PC-9 (cell line): ENCODE results near the gene ARIH2. TPM values are rescaled to one million over a fixed set of nuclear protein-coding genes. Genes with fewer than 3 reads are reported as not detected.

ENCODE experiments used
- BruUV-seq: library from RNA; stranded (reverse); fragments of 400-500 nt; replicated peaks from 2 replicates; lab custom pipeline; 2021; lab: Mats Ljungman, UMichigan
- CTCF ChIA-PET: fragments of 300-600 bp; sonication (Branson Sonifier 250); formaldehyde crosslinking; loops from one replicate; lab custom pipeline; 2022; ENCODE audit warnings: antibody characterized with exemption; lab: Charles Lee
- POLR2A ChIA-PET: fragments of 300-600 bp; sonication (Branson Sonifier 250); formaldehyde crosslinking; loops from one replicate; lab custom pipeline; 2022; ENCODE audit warnings: antibody characterized with exemption; ENCODE audit not compliant: unreplicated experiment; lab: Charles Lee
- DNase-seq, 2 experiments: peaks; one replicate each; pipeline versions ENCODE4 v3.0.0 to v3.0.0-alpha.2; 2015 to 2022; ENCODE audit warnings: mixed read lengths in 1 of 2
- H2AFZ ChIP-seq: fragments of 200-600 bp; sonication (generic); 2 replicates; pipeline ENCODE4 v1.8.1; 2017; ENCODE audit warnings: antibody characterized with exemption
- H3F3A ChIP-seq: fragments of 200-600 bp; sonication (generic); 2 replicates; pipeline ENCODE4 v1.8.1; 2017; ENCODE audit warnings: antibody characterized with exemption, mild to moderate bottlenecking, low read depth; ENCODE audit not compliant: insufficient read depth
- H3K27ac ChIP-seq: fragments of 200-600 bp; sonication (generic); 2 replicates; pipeline ENCODE4 v1.6.1; 2016; ENCODE audit warnings: mixed run types
- H3K27me3 ChIP-seq: fragments of 200-600 bp; sonication (generic); 2 replicates; pipeline ENCODE4 v1.6.1; 2016; ENCODE audit warnings: low read depth, mixed run types; ENCODE audit not compliant: insufficient read depth
- H3K36me3 ChIP-seq: fragments of 200-600 bp; sonication (generic); 2 replicates; pipeline ENCODE4 v1.6.1; 2016; ENCODE audit warnings: low read depth, mixed run types
- H3K4me1 ChIP-seq: fragments of 200-600 bp; sonication (generic); replicated peaks from 2 replicates; pipeline ENCODE4 v1.6.1; 2016; ENCODE audit warnings: mixed run types; ENCODE audit not compliant: insufficient read depth
- H3K4me2 ChIP-seq: fragments of 200-600 bp; sonication (generic); 2 replicates; pipeline ENCODE4 v1.6.1; 2017; ENCODE audit warnings: mixed run types
- H3K4me3 ChIP-seq: fragments of 200-600 bp; sonication (generic); 2 replicates; pipeline ENCODE4 v1.6.1; 2016; ENCODE audit warnings: mixed run types
- H3K79me2 ChIP-seq: fragments of 200-600 bp; sonication (generic); 2 replicates; pipeline ENCODE4 v1.6.1; 2017; ENCODE audit warnings: low read depth, mixed run types
- H3K9me2 ChIP-seq: fragments of 200-600 bp; sonication (generic); 2 replicates; pipeline ENCODE4 v1.8.1; 2017; ENCODE audit warnings: mild to moderate bottlenecking; ENCODE audit not compliant: insufficient read depth
- H3K9me3 ChIP-seq: fragments of 200-600 bp; sonication (generic); 2 replicates; pipeline ENCODE4 v1.8.1; 2016; ENCODE audit warnings: low read depth; ENCODE audit not compliant: insufficient read depth
- H4K20me1 ChIP-seq: fragments of 200-600 bp; sonication (generic); 2 replicates; pipeline ENCODE4 v1.8.1; 2017; ENCODE audit not compliant: insufficient read depth
- EZH2 ChIP-seq: fragments of 200-600 bp; sonication (generic); IDR thresholded peaks from 2 replicates; pipeline ENCODE4 v1.8.0; 2017; ENCODE audit warnings: antibody characterized with exemption, low read depth
- intact Hi-C: fragments of 100-400 bp; cut with micrococcal nuclease; formaldehyde crosslinking; loops from one replicate; pipeline ENCODE4 v1.10.0; 2022; ENCODE audit not compliant: unreplicated experiment
- total RNA-seq: library from RNA; stranded (reverse); gene quantifications from 2 replicates; pipeline ENCODE4 v1.2.3, GENCODE V29; 2021
- TF ChIP-seq, protein P1 (sequence below): fragments of 200-600 bp; sonication (generic); conservative IDR thresholded peaks from 2 replicates; pipeline ENCODE4 v1.6.1; 2017; ENCODE audit warnings: mixed run types, antibody characterized with exemption, mild to moderate bottlenecking, moderate library complexity

The ARIH2 gene
- total RNA-seq, 1 experiment from 2014 or later, result 86.1 TPM

DNA sequence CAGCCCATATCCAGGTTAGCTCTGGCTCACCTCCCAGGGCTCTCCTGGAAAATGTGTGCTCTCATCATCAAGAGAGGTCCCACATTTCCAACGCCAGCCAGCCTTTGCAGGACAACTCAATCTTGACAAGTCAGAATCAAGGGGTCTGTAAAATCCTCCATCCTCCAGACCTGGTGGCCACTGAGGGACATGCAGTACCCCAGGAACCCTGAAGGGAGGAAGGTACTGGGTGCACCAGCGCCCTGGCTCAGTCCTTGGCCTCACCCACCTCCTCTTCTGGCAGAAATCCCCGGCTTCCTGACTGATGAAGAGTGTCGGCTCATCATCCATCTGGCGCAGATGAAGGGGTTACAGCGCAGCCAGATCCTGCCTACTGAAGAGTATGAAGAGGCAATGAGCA is 82.5 kb downstream of the ARIH2 start:
- H3K36me3 ChIP-seq, result no peaks in the 10 kb centered on the region
- ChIA-PET CTCF (no interaction called here), POLR2A (interaction anchor here (0.7 kb wide), 1 partner anchor 17 kb away, joined by 4 read pairs; no protein-coding TSS in a partner anchor)
- no peak overlapping the region for H3K4me3 ChIP-seq
- H3K79me2 ChIP-seq, result no peaks in the 10 kb centered on the region
- H3K9me3 ChIP-seq, result no peaks in the 10 kb centered on the region
- DNase-seq, result no peak
- H3K4me1 ChIP-seq, result 0 out of 2 replicates have a peak, but pooled peaks cover 3% of the 10 kb centered on the region
- BruUV-seq, result no TSS peak
- H3K9me2 ChIP-seq, result no peaks in the 10 kb centered on the region
- no peaks in the 10 kb centered on the region for H4K20me1 ChIP-seq
- H3K27ac ChIP-seq, result no peak overlapping the region
- H3K27me3 ChIP-seq, result no peaks in the 10 kb centered on the region
- TF ChIP-seq, protein P1, sequence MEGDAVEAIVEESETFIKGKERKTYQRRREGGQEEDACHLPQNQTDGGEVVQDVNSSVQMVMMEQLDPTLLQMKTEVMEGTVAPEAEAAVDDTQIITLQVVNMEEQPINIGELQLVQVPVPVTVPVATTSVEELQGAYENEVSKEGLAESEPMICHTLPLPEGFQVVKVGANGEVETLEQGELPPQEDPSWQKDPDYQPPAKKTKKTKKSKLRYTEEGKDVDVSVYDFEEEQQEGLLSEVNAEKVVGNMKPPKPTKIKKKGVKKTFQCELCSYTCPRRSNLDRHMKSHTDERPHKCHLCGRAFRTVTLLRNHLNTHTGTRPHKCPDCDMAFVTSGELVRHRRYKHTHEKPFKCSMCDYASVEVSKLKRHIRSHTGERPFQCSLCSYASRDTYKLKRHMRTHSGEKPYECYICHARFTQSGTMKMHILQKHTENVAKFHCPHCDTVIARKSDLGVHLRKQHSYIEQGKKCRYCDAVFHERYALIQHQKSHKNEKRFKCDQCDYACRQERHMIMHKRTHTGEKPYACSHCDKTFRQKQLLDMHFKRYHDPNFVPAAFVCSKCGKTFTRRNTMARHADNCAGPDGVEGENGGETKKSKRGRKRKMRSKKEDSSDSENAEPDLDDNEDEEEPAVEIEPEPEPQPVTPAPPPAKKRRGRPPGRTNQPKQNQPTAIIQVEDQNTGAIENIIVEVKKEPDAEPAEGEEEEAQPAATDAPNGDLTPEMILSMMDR, result no peak
- TF ChIP-seq EZH2, result no peak
- no peak overlapping the region for H3K4me2 ChIP-seq
- H2AFZ ChIP-seq, result no peak overlapping the region
- H3F3A ChIP-seq, result no peaks in the 10 kb centered on the region
- intact Hi-C loops, result loop anchor here (10.0 kb wide), 1 partner anchor 556 kb away; the partner anchor contains the start of genes ATRIP, CCDC51 and TMA7

DNA sequence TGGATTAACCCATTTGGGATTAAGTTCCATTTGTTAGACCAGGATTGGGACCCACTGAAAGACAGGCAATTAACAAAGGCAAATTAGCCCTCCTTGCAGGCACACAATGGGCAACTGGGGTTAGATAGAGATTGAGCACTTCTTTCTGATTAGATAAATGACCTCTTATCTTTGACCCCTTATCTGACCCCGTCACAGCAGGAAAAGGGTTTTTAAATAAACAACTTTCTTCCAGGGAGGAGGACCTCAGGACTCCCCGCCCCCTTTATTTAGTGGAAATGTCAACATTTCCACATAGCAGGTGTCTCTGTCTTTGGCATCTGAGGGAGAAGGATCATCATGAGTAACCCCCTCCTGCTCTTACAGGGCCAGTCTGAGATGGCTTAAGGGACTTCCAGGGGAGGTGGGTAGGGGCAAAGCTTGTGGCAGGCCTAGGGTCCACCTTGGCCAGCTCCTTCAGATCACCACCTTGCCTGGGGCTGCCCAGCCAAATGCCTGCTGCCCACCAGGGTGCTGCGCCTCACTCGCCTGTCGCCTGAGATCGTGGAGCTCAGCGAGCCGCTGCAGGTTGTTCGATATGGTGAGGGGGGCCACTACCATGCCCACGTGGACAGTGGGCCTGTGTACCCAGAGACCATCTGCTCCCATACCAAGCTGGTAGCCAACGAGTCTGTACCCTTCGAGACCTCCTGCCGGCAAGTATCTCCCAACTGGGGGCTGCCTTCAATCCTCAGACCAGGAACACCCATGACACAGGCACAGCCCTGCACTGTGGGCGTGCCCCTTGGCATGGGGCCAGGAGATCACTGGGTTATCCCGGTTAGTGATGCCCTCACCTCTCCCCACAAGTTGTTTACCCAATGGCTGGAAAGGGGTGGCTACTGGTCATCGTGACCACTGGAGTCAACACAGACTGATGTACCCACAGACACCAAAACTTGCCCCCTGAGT is 86.0 kb downstream of the ARIH2 start:
- Histone ChIP-seq H2AFZ (no peak overlapping the region), H3K9me2 (no peaks in the 10 kb centered on the region), H3K4me1 (peaks cover 9% of the 10 kb centered on the region; the same call in 1 of the 2 replicates), H3K27me3 (no peaks in the 10 kb centered on the region), H3K79me2 (peaks cover 20% of the 10 kb centered on the region), H3K36me3 (no peaks in the 10 kb centered on the region), H3K9me3 (no peaks in the 10 kb centered on the region), H3K4me3 (no peak overlapping the region), H3K4me2 (no peak overlapping the region), H3F3A (peaks cover 5% of the 10 kb centered on the region; the same call in 1 of the 2 replicates), H4K20me1 (peaks cover 10% of the 10 kb centered on the region), H3K27ac (no peak overlapping the region)
- no peak for DNase-seq
- CTCF ChIA-PET, result no interaction called here
- TF ChIP-seq, protein P1, result no peak
- no peak for TF ChIP-seq EZH2
- POLR2A ChIA-PET, result no interaction called here
- intact Hi-C loops, result loop anchor here (10.0 kb wide), 1 partner anchor 560 kb away; the partner anchor contains the start of genes ATRIP, CCDC51 and TMA7
- BruUV-seq, result no TSS peak

DNA sequence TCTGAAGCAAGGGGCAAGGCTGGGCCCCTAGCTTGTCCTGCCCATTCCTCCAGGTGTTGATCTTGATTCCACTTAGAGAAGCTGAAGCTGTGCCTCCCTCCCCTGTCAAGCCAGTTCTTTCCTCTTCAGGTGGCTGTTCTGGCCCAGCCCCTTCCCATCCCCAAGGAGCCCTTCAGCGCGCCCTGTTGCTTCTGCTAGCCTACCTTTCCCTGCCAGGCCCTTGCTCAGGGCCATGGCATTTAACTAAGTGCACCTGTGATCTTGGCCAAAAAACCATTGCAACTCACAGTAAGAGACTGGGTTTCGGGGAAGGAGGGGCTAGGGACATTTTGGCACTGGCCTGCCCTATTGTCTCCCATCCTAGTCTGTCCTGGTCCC is 86.7 kb downstream of the ARIH2 start:
- Histone ChIP-seq H2AFZ (no peak overlapping the region), H3F3A (peaks cover 5% of the 10 kb centered on the region; the same call in 1 of the 2 replicates), H4K20me1 (peaks cover 13% of the 10 kb centered on the region), H3K27ac (no peak overlapping the region), H3K9me3 (no peaks in the 10 kb centered on the region), H3K79me2 (peaks cover 26% of the 10 kb centered on the region), H3K4me2 (no peak overlapping the region), H3K27me3 (no peaks in the 10 kb centered on the region), H3K9me2 (no peaks in the 10 kb centered on the region), H3K4me3 (no peak overlapping the region), H3K36me3 (no peaks in the 10 kb centered on the region), H3K4me1 (peaks cover 9% of the 10 kb centered on the region; the same call in 1 of the 2 replicates)
- intact Hi-C loops, result loop anchor here (10.0 kb wide), 1 partner anchor 560 kb away; the partner anchor contains the start of genes ATRIP, CCDC51 and TMA7
- POLR2A ChIA-PET, result no interaction called here
- no TSS peak for BruUV-seq
- DNase-seq, result no peak
- TF ChIP-seq, protein P1, result no peak
- no peak for TF ChIP-seq EZH2
- CTCF ChIA-PET, result no interaction called here
